Stimulated activated naive CD8-positive, alpha-beta T cell treated with anti-CD3 and anti-CD28 coated beads, Interleukin-15, amount 100 ng/mL, for 72 hours (primary cell): ENCODE data around the gene FAM81B.
"Not testable (repeated sequence)": the region's sequence is repeated elsewhere in the genome, so short reads cannot be mapped to it uniquely, and the experiment has no call there.

ENCODE experiments used
- ATAC-seq: fragments of 150-1000 bp; cut with Tn5 transposase; 2 replicates; pipeline ENCODE4 v1.10.0; 2021; ENCODE audit warnings: mild to moderate bottlenecking, moderate library complexity
- DNase-seq, 2 donors: peaks; one replicate each; pipeline ENCODE4 v3.0.0; 2021 to 2022
- H3K27ac Mint-ChIP-seq, 2 donors: one replicate each; pipeline ENCODE4 v1.8.0; 2022; ENCODE audit warnings: mild to moderate bottlenecking in 2 of 2, mixed read lengths in 2 of 2, moderate library complexity in 2 of 2
- H3K27me3 Mint-ChIP-seq: one replicate; pipeline ENCODE4 v1.8.0; 2022; ENCODE audit warnings: mixed read lengths
- H3K4me1 Mint-ChIP-seq: one replicate; pipeline ENCODE4 v1.8.0; 2022; ENCODE audit warnings: mild to moderate bottlenecking, mixed read lengths
- H3K4me3 Mint-ChIP-seq, 2 donors: one replicate each; pipeline ENCODE4 v1.8.0; 2022; ENCODE audit warnings: mild to moderate bottlenecking in 2 of 2, mixed read lengths in 2 of 2, moderate library complexity in 1 of 2
- H3K9me3 Mint-ChIP-seq, 2 donors: one replicate each; pipeline ENCODE4 v1.8.0; 2022; ENCODE audit warnings: mixed read lengths in 2 of 2

FAM81B gene, protein sequence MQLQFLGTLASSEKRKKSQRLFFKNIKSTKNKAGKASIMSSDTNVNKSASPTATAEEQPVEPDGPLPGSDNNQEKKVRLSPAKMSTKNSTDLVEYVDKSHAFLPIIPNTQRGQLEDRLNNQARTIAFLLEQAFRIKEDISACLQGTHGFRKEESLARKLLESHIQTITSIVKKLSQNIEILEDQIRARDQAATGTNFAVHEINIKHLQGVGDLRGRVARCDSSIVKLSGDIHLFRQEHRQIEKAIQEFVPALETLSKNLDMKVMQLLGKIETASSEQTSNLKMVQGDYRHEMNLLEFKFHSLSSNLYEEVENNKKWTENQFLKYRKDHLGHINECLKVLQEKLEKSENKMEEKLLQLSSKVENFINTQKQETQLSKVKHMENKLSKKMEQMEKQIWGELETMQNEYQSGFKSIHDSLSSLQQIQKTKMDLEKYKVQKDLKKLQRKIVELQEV

DNA sequence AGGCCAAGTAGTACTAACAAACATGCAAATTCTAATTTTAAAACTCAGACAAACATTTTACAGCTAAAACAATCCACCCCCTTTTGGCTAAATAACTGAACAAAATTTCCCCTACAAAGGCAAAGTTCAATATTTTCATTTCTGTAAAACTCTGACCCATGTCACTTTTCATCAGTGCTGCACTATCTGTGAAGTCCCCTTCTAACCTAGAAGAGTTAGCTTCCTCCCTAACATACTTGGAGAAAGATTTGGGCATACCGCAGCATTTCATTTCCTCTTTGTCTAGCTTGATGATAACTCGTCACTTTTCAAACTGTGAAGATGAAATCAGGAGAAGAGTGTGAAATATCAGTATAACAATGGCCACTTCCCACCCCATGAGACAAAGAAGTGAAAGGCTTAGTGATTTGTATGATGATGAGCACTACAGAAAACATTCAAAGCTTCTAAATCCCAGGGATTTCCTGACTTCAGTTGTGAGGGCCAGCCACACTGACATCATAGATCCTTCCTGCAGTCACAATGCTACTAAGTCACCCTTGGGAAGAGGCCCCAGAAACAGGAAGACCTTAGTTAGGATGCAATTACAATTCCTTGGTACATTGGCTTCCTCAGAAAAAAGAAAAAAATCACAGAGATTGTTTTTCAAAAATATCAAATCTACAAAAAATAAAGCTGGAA, at the start of gene FAM81B:
FAM81B (plus strand) TSS at position 555 of the 681 bp plus-strand sequence; CDS start at position 579, 24 bp downstream.
- DNase-seq (no peak), ATAC-seq (no peak)
- no peak within 1 kb of the TSS for H3K27ac Mint-ChIP-seq
- no peaks in the 10 kb centered on the region for H3K27me3 Mint-ChIP-seq
- peaks cover 0 to 8% of the 10 kb centered on the region in 2 donors for H3K9me3 Mint-ChIP-seq
- no peaks in the 10 kb centered on the region for H3K4me1 Mint-ChIP-seq
- no peak within 1 kb of the TSS for H3K4me3 Mint-ChIP-seq

DNA sequence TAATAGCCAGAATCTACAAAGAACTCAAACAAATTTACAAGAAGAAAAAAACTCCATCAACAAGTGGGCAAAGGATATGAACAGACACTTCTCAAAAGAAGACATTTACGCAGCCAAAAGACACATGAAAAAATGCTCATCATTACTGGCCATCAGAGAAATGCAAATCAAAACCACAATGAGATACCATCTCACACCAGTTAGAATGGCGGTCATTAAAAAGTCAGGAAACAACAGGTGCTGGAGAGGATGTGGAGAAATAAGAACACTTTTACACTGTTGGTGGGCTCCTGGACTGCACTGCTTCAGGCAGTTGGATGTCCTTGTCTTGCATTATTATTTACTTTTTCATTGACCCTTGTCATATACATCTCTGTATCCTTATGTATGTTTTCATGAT, 49.7 kb upstream of the FAM81B start:
- not testable (repeated sequence) for H3K4me1 Mint-ChIP-seq, ATAC-seq, H3K27me3 Mint-ChIP-seq, DNase-seq, H3K27ac Mint-ChIP-seq, H3K4me3 Mint-ChIP-seq
- H3K9me3 Mint-ChIP-seq = peaks cover 0 to 15% of the 10 kb centered on the region in 2 donors

DNA sequence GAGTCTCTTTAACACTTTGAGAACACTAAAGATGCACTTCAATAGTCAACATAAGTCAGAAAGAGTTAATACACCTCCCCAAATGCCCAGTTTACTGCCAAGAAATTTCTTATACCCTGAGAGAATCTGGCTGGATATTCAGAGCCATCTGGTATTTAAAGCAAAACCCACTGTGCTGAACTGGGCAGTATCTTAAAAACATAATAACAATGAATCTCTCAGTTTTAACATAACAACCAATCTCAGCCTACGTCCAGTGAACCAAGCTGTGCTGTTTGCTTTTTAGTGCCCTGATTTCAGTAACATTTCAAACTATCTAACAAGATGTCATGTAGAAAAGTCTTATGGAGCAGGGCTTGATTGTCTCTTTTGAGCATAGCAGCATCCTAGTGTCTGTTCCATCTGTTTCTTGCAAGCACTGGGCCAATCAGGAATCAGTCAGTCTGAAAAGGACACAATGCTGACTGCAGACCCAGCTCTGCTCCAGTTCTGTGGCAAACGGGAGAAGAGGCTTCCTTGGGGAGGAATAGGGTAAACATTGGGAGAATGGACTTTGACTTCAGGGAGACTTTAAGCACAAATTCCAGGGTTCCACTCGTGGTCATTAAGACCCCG, 43.6 kb upstream of the FAM81B start:
- Mint-ChIP-seq H3K9me3 (peaks cover 5 to 21% of the 10 kb centered on the region in 2 donors), H3K27ac (no peak overlapping the region), H3K4me1 (no peaks in the 10 kb centered on the region), H3K4me3 (no peak overlapping the region), H3K27me3 (no peaks in the 10 kb centered on the region)
- ATAC-seq (no peak), DNase-seq (no peak)

DNA sequence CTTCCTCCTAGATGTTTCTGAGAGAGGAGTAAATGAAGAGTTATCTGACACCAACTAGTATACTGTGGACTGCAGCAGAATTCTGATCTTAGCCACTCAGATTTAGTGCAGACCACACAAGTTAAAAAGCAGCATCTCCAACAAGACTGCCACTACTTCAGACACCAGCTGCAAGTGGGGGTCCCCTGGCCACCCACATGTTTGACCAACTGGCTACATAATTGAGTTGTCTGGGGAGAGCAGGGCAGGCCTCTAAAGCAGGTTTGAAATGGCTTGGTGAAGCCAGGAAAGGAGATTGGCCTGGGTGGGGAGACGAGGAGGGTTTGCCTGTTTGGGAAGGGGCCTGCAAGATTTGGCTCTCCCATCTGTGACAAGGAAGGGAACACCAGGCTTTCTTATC, 40.5 kb upstream of the FAM81B start:
- Mint-ChIP-seq H3K9me3 (peaks cover 5 to 14% of the 10 kb centered on the region in 2 donors), H3K4me3 (no peak overlapping the region), H3K4me1 (no peaks in the 10 kb centered on the region), H3K27ac (no peak overlapping the region), H3K27me3 (no peaks in the 10 kb centered on the region)
- ATAC-seq (no peak), DNase-seq (no peak)

DNA sequence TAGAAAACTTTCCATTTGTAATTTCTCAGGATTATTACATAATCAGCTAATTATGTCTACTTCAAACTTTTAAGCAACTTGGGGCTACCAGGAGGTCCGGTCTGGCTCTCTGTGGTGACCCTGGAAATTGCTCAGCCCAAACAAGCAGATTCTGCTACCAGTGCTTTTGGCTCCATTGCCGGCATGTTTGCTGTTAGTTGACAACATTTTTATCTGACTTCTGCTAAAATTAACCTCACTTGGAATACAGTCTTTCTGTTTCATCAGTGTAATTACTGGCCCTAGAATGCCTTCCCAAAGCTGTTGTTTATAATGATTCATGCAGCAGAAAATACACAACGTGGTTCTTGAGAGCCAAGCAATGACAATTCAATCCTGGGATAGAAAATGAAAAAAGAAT, 38.5 kb upstream of the FAM81B start:
- Mint-ChIP-seq H3K4me3 (no peak overlapping the region), H3K27me3 (no peaks in the 10 kb centered on the region), H3K9me3 (peaks cover 5 to 14% of the 10 kb centered on the region in 2 donors), H3K27ac (no peak overlapping the region), H3K4me1 (no peaks in the 10 kb centered on the region)
- DNase-seq (no peak), ATAC-seq (no peak)

DNA sequence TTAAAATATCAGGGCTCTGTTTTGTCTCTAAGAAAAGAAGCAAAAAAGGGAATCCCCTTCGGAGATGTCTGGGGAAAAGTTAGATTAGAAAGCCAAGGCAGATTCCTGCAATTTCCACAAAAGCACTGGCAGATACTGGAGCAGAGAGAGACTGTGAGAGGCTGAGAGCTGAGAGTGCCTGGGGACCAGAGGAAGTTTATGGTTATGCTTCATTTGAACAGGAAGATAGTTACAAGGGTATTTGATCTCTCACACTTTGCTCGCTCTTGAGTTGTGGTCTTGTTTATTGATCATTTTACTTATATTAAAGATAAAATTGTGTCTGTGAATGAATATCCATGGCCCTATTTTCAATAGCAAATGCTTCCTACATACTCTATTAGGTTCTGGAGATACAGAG, 32.8 kb upstream of the FAM81B start:
- DNase-seq = no peak
- Mint-ChIP-seq H3K4me3 (no peak overlapping the region), H3K27me3 (no peaks in the 10 kb centered on the region), H3K9me3 (peaks cover 8% of the 10 kb centered on the region in 2 donors), H3K27ac (no peak overlapping the region), H3K4me1 (no peaks in the 10 kb centered on the region)
- ATAC-seq = no peak

DNA sequence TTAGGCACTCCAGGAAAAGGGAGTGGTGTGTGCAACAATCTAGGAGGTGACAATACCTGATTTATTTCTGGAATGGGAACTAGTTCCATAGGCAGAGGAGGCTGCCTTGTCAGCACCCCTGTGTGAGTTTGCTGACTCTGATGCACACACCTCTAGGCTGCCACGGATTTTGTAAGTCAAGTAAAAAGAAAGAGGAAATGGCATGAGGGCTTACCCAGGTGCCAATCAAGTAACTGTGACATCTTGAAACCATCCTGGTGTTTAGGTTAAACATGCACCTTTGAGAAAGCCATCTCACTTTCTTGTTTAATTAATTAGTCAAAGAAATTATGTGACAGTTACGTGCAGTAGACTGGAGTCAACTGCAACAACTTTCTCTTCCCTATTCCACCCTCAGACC, 32.3 kb upstream of the FAM81B start:
- H3K4me1 Mint-ChIP-seq = no peaks in the 10 kb centered on the region
- H3K4me3 Mint-ChIP-seq = no peak overlapping the region
- no peak for ATAC-seq
- DNase-seq = no peak
- peaks cover 13% of the 10 kb centered on the region in 2 donors for H3K9me3 Mint-ChIP-seq
- H3K27me3 Mint-ChIP-seq = no peaks in the 10 kb centered on the region
- no peak overlapping the region for H3K27ac Mint-ChIP-seq

DNA sequence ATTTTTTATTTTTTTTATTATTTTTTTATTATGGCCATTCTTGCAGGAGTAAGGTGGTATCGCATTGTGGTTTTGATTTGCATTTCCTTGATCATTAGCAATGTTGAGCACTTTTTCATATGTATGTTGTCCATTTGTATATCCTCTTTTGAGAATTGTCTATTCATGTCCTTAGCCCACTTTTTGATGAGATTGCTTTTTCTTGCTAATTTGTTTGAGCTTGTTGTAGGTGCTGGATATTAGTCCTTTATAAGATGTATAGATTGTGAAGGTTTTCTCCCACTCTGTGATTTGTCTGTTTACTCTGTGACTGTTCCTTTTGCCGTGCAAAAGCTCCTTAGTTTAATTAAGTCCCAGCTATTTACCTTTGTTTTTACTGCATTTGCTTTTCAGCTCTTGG, 30.5 kb upstream of the FAM81B start:
- not testable (repeated sequence) for H3K27me3 Mint-ChIP-seq, H3K4me3 Mint-ChIP-seq, H3K4me1 Mint-ChIP-seq, ATAC-seq, H3K27ac Mint-ChIP-seq, DNase-seq
- peaks cover 20 to 27% of the 10 kb centered on the region in 2 donors for H3K9me3 Mint-ChIP-seq

DNA sequence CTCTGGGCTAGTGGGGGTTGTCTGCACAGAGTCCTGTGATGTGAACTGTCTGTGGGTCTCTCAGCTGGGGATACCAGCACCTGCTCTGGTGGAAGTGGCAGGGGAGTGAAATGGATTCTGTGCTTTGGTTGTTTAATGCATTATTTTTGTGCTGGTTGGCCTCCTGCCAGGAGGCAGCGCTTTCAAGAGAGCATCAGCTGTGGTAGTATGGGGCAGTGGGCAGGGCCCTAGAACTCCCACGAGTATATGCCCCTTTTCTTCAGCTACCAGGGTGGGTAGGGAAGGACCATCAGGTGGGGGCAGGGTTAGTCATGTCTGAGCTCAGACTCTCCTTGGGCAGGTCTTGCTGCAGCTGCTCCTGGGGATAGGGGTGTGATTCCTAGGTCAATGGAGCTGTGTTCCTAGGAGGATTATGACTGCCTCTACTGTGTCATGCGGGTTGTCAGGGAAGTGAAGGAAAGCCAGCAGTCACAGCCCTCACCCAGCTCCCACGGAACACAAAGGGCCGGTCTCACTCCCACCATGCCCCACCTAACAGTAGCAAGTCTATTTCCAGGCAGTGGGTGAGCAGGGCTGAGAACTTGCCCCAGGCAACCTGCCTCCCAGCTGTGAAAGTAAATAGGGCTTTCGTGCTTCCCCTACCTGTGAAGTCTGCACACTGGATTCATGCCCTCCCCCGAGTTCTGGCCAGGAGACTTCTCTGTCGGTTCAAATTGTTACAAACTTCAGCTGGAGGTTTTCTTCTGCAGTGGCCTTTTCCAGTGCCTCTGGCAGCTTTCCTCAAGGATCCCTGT, 25.7 kb upstream of the FAM81B start:
- H3K9me3 Mint-ChIP-seq = peaks cover 20 to 37% of the 10 kb centered on the region in 2 donors
- H3K27ac Mint-ChIP-seq = no peak overlapping the region
- H3K4me1 Mint-ChIP-seq = no peaks in the 10 kb centered on the region
- ATAC-seq (no peak), DNase-seq (no peak)
- H3K4me3 Mint-ChIP-seq = no peak overlapping the region
- no peaks in the 10 kb centered on the region for H3K27me3 Mint-ChIP-seq

DNA sequence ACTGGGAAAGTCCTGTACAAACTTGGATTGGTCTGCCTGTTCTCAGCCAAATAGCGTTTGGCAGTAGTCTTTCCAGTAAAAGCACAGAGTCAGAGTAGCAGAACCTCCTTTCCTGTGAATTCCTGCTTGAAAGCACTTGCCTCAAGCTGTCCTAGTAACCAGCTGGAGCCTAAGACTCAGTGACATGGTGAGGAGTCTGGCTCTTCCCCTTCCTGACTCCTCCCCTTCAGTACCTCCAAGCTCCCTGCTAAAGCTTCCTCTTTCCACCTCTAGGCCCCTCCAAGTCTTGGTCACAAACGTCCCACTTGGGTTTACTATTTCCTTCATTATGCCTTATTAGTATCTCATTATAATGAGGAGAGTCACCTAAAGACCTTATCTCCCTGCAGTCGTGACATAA, 21.4 kb upstream of the FAM81B start:
- Mint-ChIP-seq H3K27ac (no peak overlapping the region), H3K4me1 (no peaks in the 10 kb centered on the region), H3K9me3 (peaks cover 6 to 18% of the 10 kb centered on the region in 2 donors), H3K27me3 (no peaks in the 10 kb centered on the region), H3K4me3 (no peak overlapping the region)
- DNase-seq (no peak), ATAC-seq (no peak)

DNA sequence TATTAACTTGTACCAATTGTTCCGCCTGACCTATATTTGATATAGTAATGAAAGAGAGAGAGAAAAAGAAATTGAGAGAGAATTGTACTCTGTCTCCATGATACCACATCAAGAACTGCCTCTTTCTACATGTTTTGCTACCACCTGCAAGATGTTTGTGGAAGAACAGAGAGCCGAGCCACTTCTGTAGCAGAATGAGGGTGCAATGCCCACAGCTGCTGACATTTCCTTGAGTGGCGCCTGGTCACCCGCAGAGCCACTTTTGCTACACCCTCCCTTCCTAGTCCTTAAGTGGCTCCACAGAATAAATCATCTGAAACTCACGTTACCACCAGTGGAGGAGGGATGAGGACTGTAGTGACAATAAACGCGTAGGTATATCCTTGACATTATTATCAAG, 17.1 kb upstream of the FAM81B start:
- Mint-ChIP-seq H3K27ac (no peak overlapping the region), H3K27me3 (no peaks in the 10 kb centered on the region), H3K4me1 (no peaks in the 10 kb centered on the region), H3K9me3 (peaks cover 0 to 4% of the 10 kb centered on the region in 2 donors), H3K4me3 (no peak overlapping the region)
- DNase-seq (no peak), ATAC-seq (no peak)

DNA sequence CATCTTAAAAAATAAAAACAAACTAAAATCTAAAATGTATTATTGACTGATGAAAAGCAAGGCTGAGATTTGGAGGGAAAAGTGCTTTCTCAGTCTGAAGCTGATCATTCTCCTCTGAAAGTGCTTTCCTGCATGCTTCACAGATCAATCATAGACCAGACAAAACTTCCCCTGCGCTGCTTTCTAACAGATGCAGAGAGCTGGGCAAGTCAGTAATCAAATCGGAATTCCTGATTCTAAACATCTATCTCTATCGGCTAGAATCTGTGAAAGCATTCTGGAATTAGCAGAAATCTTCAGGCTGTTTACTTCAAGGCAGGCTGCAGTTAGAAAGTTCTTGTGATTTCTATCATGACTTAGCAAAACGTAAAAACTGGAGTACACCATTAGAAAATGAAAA, 15.6 kb upstream of the FAM81B start:
- DNase-seq = no peak
- no peak overlapping the region for H3K27ac Mint-ChIP-seq
- H3K9me3 Mint-ChIP-seq = peaks cover 4 to 9% of the 10 kb centered on the region in 2 donors
- no peak for ATAC-seq
- H3K27me3 Mint-ChIP-seq = no peaks in the 10 kb centered on the region
- H3K4me1 Mint-ChIP-seq = peaks cover 11% of the 10 kb centered on the region
- no peak overlapping the region for H3K4me3 Mint-ChIP-seq

DNA sequence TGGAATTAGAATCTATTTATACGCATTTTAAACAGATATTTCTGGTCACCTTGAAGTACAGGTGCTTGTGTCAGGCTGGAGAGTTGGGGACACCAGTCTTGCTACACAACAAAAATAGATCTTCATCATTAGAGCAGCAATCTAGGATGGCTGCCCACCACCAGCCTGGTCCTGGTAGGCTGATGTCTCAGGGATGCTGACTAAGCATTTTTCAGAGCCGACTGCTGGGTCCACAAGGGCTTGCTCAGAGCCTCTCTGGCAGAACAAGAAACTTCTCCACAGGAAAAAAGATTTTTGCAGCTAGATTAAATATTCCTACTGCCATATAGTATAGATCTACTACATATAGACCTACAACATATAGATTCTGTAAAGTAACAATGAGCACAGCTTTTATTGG, 12.0 kb upstream of the FAM81B start:
- peaks cover 4 to 17% of the 10 kb centered on the region in 2 donors for H3K9me3 Mint-ChIP-seq
- DNase-seq (no peak), ATAC-seq (no peak)
- H3K27ac Mint-ChIP-seq = no peak overlapping the region
- H3K4me3 Mint-ChIP-seq = no peak overlapping the region
- peaks cover 16% of the 10 kb centered on the region for H3K4me1 Mint-ChIP-seq
- H3K27me3 Mint-ChIP-seq = no peaks in the 10 kb centered on the region

DNA sequence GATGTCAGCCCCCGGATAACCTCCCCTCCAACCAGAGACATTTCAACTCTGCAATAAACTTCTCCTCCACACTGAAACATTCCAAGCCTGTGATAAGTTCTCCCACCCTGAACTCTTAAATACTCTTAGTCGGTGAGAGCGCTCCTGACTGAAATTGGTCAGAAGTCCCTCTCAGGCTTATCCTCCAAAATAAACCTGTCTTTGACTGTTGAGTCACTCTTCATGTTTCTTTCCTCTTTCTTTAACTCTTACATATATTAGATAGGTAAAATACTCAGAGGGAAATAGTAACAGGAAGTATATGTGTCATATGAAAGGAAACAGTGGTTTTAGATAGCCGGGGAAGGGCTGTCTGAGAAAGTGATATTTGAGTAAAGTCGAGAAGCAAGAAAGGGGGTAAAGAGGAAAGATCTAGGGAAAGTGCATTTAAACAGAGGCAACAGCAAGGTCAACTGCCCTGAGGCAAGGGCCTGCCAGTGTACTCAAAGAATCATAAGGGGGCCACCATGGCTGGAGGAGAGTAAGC, 11.0 kb upstream of the FAM81B start:
- Mint-ChIP-seq H3K27ac (no peak overlapping the region), H3K9me3 (peaks cover 4 to 17% of the 10 kb centered on the region in 2 donors), H3K4me1 (peaks cover 16% of the 10 kb centered on the region)

DNA sequence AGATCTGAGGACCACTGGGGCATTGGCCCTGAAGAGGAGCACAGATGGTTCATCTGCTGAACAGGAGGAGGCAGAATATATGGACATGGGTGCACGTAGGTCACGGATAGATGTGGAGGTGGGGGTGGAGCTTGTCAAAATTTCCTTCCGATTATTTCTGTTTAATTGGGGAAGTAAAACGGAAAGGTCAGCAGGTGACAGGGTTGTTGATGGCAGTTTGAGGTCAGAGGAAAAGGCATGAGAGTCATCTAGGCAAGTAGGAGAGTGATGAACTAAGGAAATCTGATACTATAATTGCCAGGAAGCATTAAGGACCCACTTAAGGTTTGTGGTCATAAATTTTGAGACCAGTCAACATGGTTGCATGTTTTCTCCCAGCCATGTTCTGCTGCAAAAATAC, 8.4 kb upstream of the FAM81B start:
- no peak overlapping the region for H3K27ac Mint-ChIP-seq
- peaks cover 16% of the 10 kb centered on the region for H3K4me1 Mint-ChIP-seq
- H3K4me3 Mint-ChIP-seq = no peak overlapping the region
- peaks cover 8 to 17% of the 10 kb centered on the region in 2 donors for H3K9me3 Mint-ChIP-seq
- ATAC-seq (no peak), DNase-seq (no peak)
- no peaks in the 10 kb centered on the region for H3K27me3 Mint-ChIP-seq

More for the DNA sequence above, 11.0 kb upstream of the FAM81B start:
- peak; percentile 73 for ATAC-seq
- no peak for DNase-seq
- H3K27me3 Mint-ChIP-seq = no peaks in the 10 kb centered on the region
- no peak overlapping the region for H3K4me3 Mint-ChIP-seq
